Dermis microvascular lymphatic vessel endothelial cell (primary cell): Measurements from ENCODE around the gene CRYGN. TPM values are rescaled to one million over a fixed set of nuclear protein-coding genes. Genes with fewer than 3 reads are reported as not detected.

Experiments
- DNase-seq, 2 donors: peaks; one replicate each; pipeline versions ENCODE4 v3.0.0 to v3.0.0-alpha.2; 2010; ENCODE audit warnings: low read depth in 2 of 2
- total RNA-seq: library from RNA; depleted of rRNA; stranded (reverse); fragments of >200 nt; gene quantifications from 2 replicates; pipeline ENCODE4 v1.2.1, GENCODE V29; 2014

The CRYGN gene
- total RNA-seq, 1 donor from 2014 or later, result not detected

GRCh38 chr7:151392002-151392401, 47.9 kb downstream of the CRYGN start:
- DNase-seq, result no peak

- no peak for DNase-seq
Measured at GRCh38 chr7:151391358-151391730, 48.6 kb downstream of the CRYGN start.

GRCh38 chr7:151390598-151391357, 49.2 kb downstream of the CRYGN start:
- no peak for DNase-seq

GRCh38 chr7:151389768-151390597, 50.0 kb downstream of the CRYGN start:
- DNase-seq, result no peak

GRCh38 chr7:151389096-151389767, 50.7 kb downstream of the CRYGN start:
- DNase-seq, result no peak

GRCh38 chr7:151388430-151388829, 51.5 kb downstream of the CRYGN start:
- DNase-seq, result no peak

GRCh38 chr7:151388007-151388297, 52.0 kb downstream of the CRYGN start:
- no peak for DNase-seq

GRCh38 chr7:151387161-151388006, 52.6 kb downstream of the CRYGN start:
- no peak for DNase-seq

- DNase-seq, result no peak
Measured at GRCh38 chr7:151386301-151387160, 53.4 kb downstream of the CRYGN start.

GRCh38 chr7:151385626-151386300, 54.2 kb downstream of the CRYGN start:
- DNase-seq, result no peak

GRCh38 chr7:151384776-151385625, 54.9 kb downstream of the CRYGN start:
- no peak for DNase-seq

- no peak for DNase-seq
Measured at GRCh38 chr7:151384352-151384697, 55.6 kb downstream of the CRYGN start.

- no peak for DNase-seq
Measured at GRCh38 chr7:151383638-151384351, 56.1 kb downstream of the CRYGN start.

GRCh38 chr7:151382079-151382885, 57.7 kb downstream of the CRYGN start:
- DNase-seq, result no peak

- DNase-seq, result no peak
Measured at GRCh38 chr7:151381348-151382078, 58.4 kb downstream of the CRYGN start.

GRCh38 chr7:151381098-151381347, 58.9 kb downstream of the CRYGN start:
- no peak for DNase-seq
